Middle frontal gyrus (tissue), 1 donor: ENCODE data around the gene PPP1R1C.
"Not testable (repeated sequence)": the region's sequence is repeated elsewhere in the genome, so short reads cannot be mapped to it uniquely, and the experiment has no call there.

Experiments used
- DNase-seq: peaks from one replicate; pipeline ENCODE4 v3.0.0-alpha.2; 2015; ENCODE audit warnings: low spot score; ENCODE audit errors: extremely low spot score

PPP1R1C gene

GRCh38 chr2:182014284-182014683, 28.6 kb downstream of the PPP1R1C start:
- no peak for DNase-seq

- no peak for DNase-seq
Measured at GRCh38 chr2:182015334-182016109, 29.9 kb downstream of the PPP1R1C start.

- DNase-seq = no peak
Measured at GRCh38 chr2:182018218-182018617, 32.6 kb downstream of the PPP1R1C start.

GRCh38 chr2:182019731-182020130, 34.1 kb downstream of the PPP1R1C start:
- no peak for DNase-seq

GRCh38 chr2:182020286-182021070, 34.8 kb downstream of the PPP1R1C start:
- DNase-seq = no peak

- no peak for DNase-seq
Measured at GRCh38 chr2:182023235-182023634, 37.6 kb downstream of the PPP1R1C start.

- DNase-seq = not testable (repeated sequence)
Measured at GRCh38 chr2:182030875-182031274, 45.2 kb downstream of the PPP1R1C start.

GRCh38 chr2:182031956-182032355, 46.3 kb downstream of the PPP1R1C start:
- no peak for DNase-seq

GRCh38 chr2:182033449-182033848, 47.8 kb downstream of the PPP1R1C start:
- no peak for DNase-seq

GRCh38 chr2:182038576-182038975, 52.9 kb downstream of the PPP1R1C start:
- no peak for DNase-seq

- DNase-seq = no peak
Measured at GRCh38 chr2:182043021-182043420, 57.4 kb downstream of the PPP1R1C start.

- DNase-seq = no peak
Measured at GRCh38 chr2:182043861-182044260, 58.2 kb downstream of the PPP1R1C start.

- no peak for DNase-seq
Measured at GRCh38 chr2:182047544-182047943, 61.9 kb downstream of the PPP1R1C start.

- no peak for DNase-seq
Measured at GRCh38 chr2:182048088-182048487, 62.4 kb downstream of the PPP1R1C start.

GRCh38 chr2:182048621-182049020, 63.0 kb downstream of the PPP1R1C start:
- no peak for DNase-seq

- no peak for DNase-seq
Measured at GRCh38 chr2:182049372-182050148, 63.9 kb downstream of the PPP1R1C start.

GRCh38 chr2:182050333-182051135, 64.9 kb downstream of the PPP1R1C start:
- DNase-seq = no peak

- DNase-seq = no peak
Measured at GRCh38 chr2:182055993-182056392, 70.3 kb downstream of the PPP1R1C start.

- no peak for DNase-seq
Measured at GRCh38 chr2:182057002-182057401, 71.3 kb downstream of the PPP1R1C start.

GRCh38 chr2:182058056-182058455, 72.4 kb downstream of the PPP1R1C start:
- no peak for DNase-seq

- DNase-seq = no peak
Measured at GRCh38 chr2:182061739-182062138, 76.1 kb downstream of the PPP1R1C start.
